GM10266 (cell line): ENCODE results near the gene KCNQ1.

Experiments used
- DNase-seq: peaks from one replicate; pipeline ENCODE4 v3.0.0; 2012; ENCODE audit errors: extremely low spot score
- TF ChIP-seq, protein P1 (sequence below): IDR thresholded peaks from 2 replicates; pipeline ENCODE4 v1.5.1; 2012; ENCODE audit warnings: mild to moderate bottlenecking, low read depth; ENCODE audit not compliant: control insufficient read depth, insufficient read depth; ENCODE audit errors: missing control alignments

KCNQ1 gene

DNA sequence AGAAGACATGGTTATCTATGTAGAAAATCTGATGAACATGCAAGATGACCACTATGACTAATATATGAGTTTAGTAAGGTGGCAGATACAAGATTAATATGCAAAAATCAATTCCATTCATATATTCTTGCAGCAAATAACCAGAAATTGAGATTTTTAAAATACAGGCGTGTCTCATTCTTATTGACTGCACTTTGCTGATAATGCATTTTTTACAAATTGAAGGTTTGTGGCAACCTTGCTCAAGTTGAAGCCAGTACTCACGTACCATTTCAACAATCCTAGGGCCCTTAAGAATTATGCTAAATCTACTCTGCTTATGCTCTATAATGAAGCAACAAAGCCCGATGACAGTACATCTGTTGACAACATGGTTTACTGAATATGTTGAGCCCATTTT, 150.4 kb downstream of the KCNQ1 start:
- no peak for DNase-seq

DNA sequence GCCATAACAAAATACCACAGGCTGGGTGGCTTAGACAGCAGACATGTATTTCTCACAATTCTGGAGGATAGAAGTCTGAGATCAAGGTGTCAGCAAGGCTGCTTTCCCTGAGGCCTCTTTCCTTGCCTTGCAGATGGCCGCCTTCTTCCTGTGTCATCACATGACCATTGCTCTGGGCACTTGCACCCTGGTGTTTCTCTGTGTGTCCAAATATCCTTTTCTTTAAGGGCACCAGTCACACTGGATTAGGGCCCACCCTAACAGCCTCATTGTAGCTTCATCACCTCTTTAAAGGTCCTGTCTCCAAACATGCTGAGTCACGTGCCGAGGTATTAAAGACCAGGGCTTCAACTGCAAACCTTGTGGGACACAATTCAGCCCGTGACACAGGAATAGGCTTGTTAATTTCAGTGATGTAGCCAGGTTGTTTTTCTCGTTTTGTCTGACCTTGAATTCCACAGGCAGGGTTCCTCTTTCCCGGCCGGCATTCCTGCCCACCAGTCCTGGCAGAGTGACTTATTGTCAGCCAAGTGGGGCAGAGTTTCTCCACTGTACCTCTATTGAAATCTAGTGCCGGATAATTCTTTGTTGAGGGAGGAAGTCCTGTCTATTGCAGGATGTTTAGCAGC, 154.9 kb downstream of the KCNQ1 start:
- TF ChIP-seq, protein P1, sequence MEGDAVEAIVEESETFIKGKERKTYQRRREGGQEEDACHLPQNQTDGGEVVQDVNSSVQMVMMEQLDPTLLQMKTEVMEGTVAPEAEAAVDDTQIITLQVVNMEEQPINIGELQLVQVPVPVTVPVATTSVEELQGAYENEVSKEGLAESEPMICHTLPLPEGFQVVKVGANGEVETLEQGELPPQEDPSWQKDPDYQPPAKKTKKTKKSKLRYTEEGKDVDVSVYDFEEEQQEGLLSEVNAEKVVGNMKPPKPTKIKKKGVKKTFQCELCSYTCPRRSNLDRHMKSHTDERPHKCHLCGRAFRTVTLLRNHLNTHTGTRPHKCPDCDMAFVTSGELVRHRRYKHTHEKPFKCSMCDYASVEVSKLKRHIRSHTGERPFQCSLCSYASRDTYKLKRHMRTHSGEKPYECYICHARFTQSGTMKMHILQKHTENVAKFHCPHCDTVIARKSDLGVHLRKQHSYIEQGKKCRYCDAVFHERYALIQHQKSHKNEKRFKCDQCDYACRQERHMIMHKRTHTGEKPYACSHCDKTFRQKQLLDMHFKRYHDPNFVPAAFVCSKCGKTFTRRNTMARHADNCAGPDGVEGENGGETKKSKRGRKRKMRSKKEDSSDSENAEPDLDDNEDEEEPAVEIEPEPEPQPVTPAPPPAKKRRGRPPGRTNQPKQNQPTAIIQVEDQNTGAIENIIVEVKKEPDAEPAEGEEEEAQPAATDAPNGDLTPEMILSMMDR = no peak

More for the DNA sequence above, 150.4 kb downstream of the KCNQ1 start:
- TF ChIP-seq, protein P1 = no peak

DNA sequence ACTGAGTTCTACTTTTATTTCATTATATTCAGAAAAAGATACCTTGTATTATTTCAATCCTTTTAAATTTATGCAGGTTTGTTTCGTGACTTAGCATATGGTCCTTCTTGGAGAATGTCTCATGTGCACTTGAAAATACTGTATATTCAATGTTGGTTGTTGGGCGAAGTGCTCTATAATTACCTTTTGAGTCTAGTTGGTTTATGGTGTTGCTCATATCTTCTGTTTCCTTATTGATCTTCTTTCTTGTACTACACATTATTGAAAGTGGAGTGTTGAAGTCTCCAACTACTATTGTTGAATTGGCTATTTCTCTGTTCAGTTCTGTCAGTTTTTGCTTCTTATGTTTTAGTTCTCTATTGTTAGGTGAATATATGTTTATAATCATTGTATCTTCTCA, 164.5 kb downstream of the KCNQ1 start:
- no peak for DNase-seq
- TF ChIP-seq, protein P1 = no peak

More for the DNA sequence above, 154.9 kb downstream of the KCNQ1 start:
- DNase-seq = no peak

DNA sequence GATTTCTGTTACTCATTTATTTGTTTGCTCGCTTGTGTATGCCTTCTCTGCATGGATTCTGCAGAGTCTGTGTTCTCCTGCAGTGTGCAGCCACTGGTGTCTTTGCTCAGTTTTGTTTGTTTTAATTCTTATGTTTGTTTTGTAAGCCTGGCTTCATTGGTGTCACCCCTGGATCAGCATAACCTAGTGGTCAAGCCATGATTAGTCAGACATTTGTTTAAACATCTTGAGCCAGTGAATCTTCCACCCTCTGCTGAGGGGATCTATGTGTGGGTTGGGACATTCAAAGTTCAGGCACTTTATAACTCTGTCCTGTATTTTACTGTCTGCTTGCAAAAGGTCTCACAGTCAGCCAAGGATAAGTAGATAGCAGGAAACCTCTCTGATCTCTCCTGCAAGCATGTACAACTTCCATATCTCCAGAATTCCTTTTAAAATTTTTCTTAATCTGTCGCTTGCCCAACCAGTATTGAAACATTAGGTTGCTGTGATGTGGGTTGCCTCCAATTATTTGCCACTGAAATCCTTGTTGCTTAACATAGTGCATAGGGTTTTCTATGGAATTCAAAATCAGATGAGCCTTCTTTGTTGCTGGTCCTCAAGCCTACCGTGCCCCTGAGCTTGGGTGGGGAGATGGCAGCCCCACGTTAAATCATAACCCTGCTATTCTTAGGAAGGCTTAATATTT, 168.2 kb downstream of the KCNQ1 start:
- TF ChIP-seq, protein P1 = no peak

DNA sequence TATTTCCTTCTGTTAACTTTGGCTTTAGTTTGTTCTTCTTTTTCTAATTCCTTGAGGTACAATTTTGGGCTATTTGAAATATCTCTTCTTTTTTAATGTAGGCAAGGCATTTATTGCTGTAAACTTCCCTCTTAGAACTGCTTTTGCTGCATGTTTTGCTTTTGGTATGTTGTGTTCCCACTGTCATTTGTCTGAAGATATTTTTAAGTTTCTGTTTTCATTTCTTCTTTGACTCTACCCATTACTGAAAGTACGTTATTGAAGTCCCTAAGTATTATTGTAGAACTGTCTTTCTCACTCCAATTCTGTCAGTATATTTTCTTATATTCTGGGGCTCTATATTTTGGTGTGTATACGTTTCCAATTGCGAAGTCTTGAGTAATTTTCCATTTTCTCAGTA, 177.1 kb downstream of the KCNQ1 start:
- peak; percentile 14 for DNase-seq
- TF ChIP-seq, protein P1 = no peak

More for the DNA sequence above, 168.2 kb downstream of the KCNQ1 start:
- no peak for DNase-seq

DNA sequence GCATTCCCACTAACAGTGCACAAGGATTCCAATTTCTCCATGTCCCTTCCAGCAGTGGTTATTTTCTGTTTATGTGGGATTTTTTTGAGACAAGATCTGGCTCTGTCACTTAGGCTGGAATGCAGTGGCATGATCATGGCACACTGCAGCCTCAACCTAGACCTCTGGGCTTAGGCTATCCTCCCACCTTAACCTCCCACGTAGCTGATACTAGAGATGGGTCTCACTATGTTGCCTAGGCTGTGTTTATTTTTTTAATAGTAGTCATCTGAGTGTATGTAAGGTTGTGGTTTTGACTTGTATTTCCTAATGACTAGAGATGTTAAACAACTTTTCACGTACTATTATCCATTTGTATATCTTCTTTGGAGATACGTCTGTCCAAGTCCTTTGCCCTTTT, 180.4 kb downstream of the KCNQ1 start:
- TF ChIP-seq, protein P1 = no peak
- no peak for DNase-seq

DNA sequence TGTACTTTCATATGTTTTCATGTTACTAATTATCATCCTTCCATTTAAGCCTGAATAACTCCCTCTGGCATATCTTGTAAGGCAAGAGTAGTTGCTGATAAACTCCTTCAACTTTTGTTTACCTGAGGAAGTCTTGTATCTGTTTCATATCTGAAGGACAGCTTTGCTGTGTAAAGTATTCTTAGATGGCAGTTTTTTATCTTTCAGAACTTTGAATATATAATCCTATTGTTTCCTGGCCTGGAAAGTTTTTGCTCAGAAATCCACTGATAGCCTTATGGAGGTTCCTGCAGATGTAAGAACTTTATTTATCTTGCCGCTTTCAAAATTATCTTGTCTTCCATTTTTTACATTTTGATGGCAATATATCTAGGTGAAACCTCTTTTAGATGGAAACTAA, 185.9 kb downstream of the KCNQ1 start:
- TF ChIP-seq, protein P1 = no peak
- no peak for DNase-seq
